HG03469 (cell line): ENCODE measurements around the gene PIGN.
"Not testable (repeated sequence)": the region's sequence is repeated elsewhere in the genome, so short reads cannot be mapped to it uniquely, and the experiment has no call there.

Experiments used
- ATAC-seq: cut with Tn5 transposase; IDR thresholded peaks from one replicate; pipeline ENCODE4 v1.9.1; 2021; ENCODE audit warnings: mild to moderate bottlenecking, moderate library complexity, moderate number of reproducible peaks; ENCODE audit not compliant: unreplicated experiment

Gene PIGN

DNA sequence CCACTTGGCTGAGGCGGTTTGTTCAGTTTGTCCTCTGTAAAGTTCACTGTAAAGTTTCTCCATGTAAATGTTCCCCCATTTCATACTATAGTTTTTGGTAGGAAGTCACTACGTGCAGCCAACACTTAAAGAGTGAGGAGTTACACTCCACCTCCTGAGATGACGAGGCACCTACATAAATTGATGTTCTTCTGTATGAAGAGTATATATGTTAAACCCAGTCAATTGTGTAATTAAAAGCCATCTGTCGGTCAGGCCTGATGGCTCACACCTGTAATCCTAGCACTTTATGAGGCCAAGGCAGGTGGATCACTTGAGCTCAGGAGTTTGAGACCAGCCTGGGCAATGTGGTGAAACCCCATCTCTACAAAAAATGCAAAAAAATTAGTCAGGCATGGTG lies 7.6 kb downstream of the PIGN start:
- ATAC-seq: no peak

DNA sequence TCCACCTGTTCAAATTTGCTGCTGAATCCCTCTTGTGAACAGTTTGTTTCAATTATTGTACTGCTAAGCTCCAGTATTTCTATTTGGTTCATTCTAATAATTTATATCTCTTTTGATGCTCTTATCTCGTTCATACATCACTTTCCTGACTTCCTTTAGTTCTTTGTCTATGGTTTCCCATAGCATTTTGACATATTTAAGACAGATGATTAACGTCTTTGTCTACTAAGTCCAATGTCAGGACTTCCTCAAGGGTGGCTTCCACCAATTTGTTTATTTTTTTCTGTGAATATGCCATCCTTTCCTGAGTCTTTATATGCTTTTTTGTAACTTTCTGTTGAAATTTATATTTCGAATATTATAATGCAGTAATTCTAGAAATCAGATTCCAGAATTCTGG lies 9.6 kb downstream of the PIGN start:
- no peak for ATAC-seq

DNA sequence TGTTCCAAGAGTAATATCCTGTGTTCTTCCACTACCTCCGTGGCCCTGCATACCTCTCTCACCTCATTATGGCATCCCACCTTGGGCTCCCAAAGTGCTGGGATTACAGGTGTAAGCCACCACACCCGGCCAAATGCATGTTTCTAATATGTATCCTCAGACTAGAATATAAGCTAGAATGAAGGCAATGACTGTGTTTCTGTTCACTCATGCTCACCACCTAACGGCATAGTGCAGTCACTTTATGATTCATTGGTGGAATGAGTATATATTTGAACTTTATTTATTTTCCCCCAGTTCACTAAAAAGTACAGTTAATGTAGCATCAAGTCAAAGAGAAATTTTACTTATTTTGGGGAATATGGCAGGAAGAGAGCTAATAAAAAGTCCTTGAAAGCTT lies 11.3 kb downstream of the PIGN start:
- no peak for ATAC-seq

DNA sequence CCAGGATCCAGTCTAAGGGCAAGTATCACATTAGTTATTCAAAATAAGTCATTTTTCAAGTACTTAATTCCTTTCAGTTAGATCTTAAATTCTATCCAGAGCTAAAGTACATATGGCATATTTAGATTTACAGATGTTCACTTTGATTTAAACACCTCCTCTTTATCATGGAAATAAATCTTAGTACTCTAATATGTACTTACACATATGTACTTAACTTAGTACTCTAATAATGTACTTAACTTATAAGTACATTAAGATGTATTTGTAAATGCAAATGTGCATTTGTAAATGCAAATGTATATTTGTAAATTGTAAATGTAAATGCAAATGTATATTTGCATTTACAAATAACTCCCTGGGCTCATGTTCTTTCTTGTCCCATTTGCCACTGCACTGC lies 14.6 kb downstream of the PIGN start:
- ATAC-seq: no peak

DNA sequence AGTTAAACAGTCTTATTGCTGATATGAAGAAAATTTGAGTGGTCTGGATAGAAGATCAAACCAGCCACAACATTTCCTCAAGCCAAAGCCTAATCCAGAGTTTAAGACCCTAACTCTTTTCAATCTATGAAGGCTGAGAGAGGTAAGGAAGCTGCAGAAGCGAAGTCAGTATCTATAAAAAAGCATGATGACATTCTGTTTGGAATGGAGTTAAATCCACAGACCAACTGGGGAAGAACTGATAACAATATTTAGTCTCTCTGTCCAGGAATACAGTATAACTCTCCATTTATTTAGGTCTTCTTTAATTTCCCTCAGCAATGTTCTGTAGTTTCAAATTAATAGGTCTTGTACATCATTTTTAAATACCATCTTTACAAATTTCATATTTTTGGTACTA lies 16.0 kb downstream of the PIGN start:
- no peak for ATAC-seq

GRCh38 chr18:62166524-62166923 lies 20.3 kb downstream of the PIGN start:
- not testable (repeated sequence) for ATAC-seq

DNA sequence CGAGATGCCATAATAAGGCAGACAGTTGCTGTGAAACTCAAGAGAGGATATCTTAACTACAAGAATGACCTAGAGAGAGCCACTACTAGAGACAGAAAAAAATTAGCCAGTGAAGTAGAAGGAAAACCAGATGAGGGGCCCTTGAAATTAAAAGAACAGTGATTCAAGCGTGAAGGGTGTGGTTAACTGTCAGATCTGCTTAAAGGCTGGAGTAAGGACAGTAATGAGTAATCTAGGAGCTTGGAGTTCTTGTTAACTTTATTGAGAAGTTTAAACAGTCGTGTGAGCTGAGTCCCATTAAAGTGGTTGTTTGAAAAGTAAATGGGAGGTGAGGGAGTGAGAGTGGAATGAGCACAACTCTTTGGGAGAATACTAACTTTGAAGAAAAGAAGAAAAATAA lies 21.3 kb downstream of the PIGN start:
- peak; percentile 53 for ATAC-seq

GRCh38 chr18:62164855-62165487 lies 21.9 kb downstream of the PIGN start:
- no peak for ATAC-seq

DNA sequence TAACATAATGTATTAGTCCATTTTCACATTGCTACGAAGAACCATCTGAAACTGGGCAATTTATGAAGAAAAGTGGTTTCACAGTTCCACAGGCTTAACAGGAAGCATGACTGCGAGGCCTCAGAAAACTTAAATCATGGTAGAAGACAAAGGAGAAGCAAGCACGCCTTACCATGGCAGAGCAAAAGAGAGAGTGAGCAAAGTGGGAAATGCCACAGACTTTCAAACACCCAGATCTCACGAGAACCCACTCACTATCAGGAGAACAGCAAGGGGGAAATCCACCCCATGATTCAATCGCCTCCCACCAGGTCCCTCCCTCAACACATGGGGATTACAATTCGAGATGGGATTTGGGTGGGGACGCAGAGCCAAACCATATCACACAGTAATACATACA lies 22.5 kb downstream of the PIGN start:
- no peak for ATAC-seq

DNA sequence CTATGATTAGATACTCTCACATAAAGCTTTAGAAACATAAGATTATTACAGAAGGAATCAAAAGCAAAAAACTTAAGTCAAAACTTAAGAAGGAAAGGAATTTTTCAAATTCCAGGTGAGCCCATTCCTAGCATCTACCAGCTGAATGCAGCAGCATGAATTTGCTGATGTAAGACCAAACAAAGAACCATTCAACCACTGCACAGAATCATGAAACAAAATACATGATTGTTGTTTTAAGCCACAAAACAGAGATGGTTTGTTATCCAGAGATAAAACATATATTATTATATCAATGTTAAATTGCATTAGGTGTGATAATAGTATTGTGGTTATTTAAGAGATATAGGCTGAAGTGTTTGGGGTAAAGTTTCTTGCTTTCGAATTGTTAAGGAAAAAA lies 29.0 kb downstream of the PIGN start:
- ATAC-seq: no peak

DNA sequence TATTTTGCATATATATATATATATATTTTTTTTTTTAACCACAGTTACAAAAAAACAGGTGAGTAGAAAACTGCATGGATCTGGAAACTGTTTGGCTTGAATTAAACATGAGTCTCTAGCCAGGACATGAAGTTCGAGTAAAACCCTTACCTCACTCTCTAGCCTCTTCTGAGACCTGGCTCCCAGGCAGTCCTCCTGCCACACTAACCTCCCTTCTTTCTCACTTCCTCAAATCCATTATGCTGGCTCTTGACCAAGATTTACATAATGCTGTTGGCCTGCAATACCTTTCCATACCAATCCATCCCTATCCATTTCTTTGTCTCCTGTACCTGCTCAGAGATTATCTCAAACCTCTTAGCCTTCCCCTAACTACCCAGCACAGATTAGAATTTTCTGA lies 34.0 kb downstream of the PIGN start:
- ATAC-seq: no peak

- no peak for ATAC-seq
Observed at GRCh38 chr18:62151068-62151771, 35.6 kb downstream of the PIGN start.

DNA sequence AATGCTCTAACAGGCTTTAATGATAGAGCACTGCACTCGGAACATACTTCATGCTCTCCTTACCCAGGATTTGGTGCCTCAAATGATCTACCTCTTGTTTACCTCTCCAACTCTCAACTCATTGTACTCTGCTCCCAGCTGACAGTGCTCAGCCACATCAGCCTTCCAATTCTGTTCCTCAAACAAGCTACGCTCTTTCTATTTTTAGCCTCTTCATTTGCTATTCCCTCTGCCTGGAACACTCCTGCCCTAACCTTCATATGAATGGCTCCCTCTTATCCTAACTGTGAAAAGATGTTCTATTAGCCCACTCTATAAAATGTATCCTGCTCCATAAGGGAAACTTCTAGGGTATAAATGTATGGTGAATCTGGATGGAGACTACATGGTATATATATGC lies 42.5 kb downstream of the PIGN start:
- no peak for ATAC-seq

DNA sequence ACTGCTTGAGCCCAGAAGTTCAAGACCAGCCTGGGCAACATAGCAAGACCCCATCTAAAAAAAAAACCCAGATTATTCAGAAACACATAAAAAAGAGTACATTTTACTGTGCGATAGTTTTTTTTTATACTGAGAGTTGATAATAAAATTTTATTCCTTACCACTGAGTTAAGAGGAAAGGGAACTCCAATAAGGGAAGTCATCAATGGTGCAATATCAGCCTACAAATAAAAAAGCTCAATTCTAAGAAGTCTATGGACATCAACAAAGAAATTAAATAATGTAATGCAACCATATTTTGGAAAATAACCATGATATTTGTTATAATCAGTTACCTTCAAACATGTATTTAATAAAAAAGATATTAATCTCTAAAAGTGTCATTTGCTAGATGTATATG lies 46.6 kb downstream of the PIGN start:
- no peak for ATAC-seq

DNA sequence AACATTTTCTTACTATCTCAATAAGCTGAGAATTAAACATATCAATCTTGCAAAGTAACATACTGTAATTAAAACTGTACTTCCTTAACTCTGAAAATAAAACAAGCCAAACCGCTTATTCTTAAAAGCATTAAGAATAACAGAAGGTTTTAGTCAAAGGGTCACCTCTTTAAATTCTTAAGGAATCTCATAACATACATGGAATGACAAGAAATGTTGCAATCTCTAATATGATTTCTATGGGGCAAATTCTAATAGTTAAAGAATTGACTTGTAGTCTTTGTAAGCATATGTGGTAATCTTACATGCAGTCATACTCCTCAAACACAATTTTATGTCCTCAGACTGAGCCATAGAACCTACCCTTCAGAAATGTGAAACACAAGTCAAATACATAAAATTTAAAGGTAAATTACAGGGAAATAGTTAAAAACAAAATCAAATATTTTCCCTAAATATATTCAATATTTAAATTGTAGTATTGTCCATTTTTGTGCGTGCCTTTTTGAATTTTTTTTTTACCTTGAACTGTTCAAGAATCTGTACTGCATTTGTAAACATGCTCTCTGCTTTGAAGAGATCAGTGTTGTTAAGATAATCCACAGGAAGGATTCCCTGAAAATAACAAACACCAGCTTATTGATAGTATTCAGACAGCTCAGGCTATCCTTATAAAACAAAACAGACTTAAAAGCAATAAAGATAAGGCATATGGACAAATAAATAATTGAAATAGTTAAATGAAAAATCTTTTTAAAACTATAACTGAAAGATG lies 48.2 kb downstream of the PIGN start:
- ATAC-seq: no peak

DNA sequence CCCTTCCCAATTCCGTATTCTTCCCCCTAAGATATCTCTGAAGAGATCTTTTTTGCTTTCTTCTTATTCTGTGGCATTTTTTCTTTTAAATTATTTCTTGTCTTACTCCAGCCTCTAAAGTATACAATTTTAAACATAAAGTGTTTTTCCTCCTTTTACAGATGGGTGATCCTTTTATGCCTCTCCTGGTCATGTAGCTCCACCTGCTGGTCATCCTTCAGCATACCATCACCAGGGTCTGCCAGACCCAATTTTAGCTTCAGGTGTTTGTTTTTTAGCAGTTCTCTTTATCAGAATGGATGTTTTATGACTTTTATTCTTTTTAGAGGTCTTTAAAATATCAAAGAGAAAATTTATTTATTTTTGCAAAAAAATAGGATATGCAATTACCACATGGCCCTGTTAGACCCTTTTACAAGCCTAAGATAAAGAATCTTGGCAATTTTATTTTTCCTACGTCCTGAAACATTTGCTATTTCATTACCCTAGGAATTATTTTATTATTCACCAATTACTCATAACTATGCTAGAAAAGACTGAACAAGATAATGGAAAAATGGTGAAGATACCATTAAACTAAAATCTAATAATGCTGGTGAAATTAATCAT lies 55.5 kb downstream of the PIGN start:
- peak; percentile 75 for ATAC-seq

DNA sequence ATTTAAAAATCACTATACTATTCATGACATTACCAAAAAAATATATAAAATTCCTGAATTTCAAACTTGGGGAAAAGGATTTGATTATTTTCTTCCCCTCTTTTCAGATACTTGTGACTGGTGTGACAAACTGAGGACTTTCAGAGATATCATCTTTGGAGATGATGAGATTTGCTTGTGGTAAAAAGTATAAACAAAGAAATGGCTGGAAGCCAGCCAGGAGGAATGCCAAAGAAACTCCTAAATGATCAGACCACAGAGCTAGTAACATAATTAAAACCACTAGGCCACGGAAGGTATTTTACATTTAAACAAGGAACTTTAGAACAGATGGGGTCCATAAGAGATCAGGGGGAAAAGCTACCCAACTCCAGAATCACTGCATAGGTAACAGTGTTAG lies 58.7 kb downstream of the PIGN start:
- ATAC-seq: no peak

- ATAC-seq: no peak
Observed at GRCh38 chr18:62126737-62127136, 60.1 kb downstream of the PIGN start.

- no peak for ATAC-seq
Observed at GRCh38 chr18:62125702-62126101, 61.2 kb downstream of the PIGN start.

- no peak for ATAC-seq
Observed at GRCh38 chr18:62122330-62122729, 64.5 kb downstream of the PIGN start.

GRCh38 chr18:62119884-62120283 lies 67.0 kb downstream of the PIGN start:
- no peak for ATAC-seq

- ATAC-seq: no peak
Observed at GRCh38 chr18:62118328-62118727, 68.5 kb downstream of the PIGN start.
